WTC11 (cell line): ENCODE data around the gene BAIAP2. TPM values are rescaled to one million over a fixed set of nuclear protein-coding genes. Genes with fewer than 3 reads are reported as not detected.

ENCODE experiments used
- ATAC-seq: fragments of 200-7000 bp; cut with Tn5 transposase; 2 replicates; pipeline ENCODE4 v1.10.0; 2021; ENCODE audit warnings: mild to moderate bottlenecking, moderate library complexity
- CTCF ChIA-PET: fragments of 300-600 bp; sonication (Branson Sonifier 250); formaldehyde crosslinking; loops from one replicate; lab custom pipeline; 2021; ENCODE audit warnings: antibody characterized with exemption; lab: Charles Lee
- POLR2A ChIA-PET: fragments of 350-600 bp; sonication (Branson Sonifier 250); formaldehyde crosslinking; loops from one replicate; lab custom pipeline; 2021; ENCODE audit warnings: antibody characterized with exemption; lab: Charles Lee
- DNase-seq: peaks from one replicate; pipeline ENCODE4 v3.0.0; 2021; ENCODE audit warnings: low spot score
- H3K27ac Mint-ChIP-seq: 2 replicates; pipeline ENCODE4 v1.8.0; 2021; ENCODE audit warnings: mixed read lengths
- H3K27me3 Mint-ChIP-seq: 2 replicates; pipeline ENCODE4 v1.8.0; 2021; ENCODE audit warnings: low read depth, mild to moderate bottlenecking, moderate library complexity, mixed read lengths
- H3K36me3 Mint-ChIP-seq: 2 replicates; pipeline ENCODE4 v1.8.0; 2021; ENCODE audit warnings: mixed read lengths
- H3K4me1 Mint-ChIP-seq: 2 replicates; pipeline ENCODE4 v1.8.0; 2022; ENCODE audit warnings: mixed read lengths
- H3K4me3 Mint-ChIP-seq: 2 replicates; pipeline ENCODE4 v1.8.0; 2021; ENCODE audit warnings: mild to moderate bottlenecking, moderate library complexity, mixed read lengths
- H3K9me3 Mint-ChIP-seq: 2 replicates; pipeline ENCODE4 v1.8.0; 2021; ENCODE audit warnings: mixed read lengths
- ELF4 ChIP-seq: sonication (generic); formaldehyde crosslinking; IDR thresholded peaks from 2 replicates; pipeline ENCODE4 v1.8.1; 2022; ENCODE audit warnings: low read depth, mild to moderate bottlenecking, moderate library complexity, missing genetic modification reagents
- FOXJ3 ChIP-seq: sonication (generic); formaldehyde crosslinking; IDR thresholded peaks from 2 replicates; pipeline ENCODE4 v1.9.0; 2021; ENCODE audit warnings: missing genetic modification reagents, mild to moderate bottlenecking, borderline replicate concordance
- KAT7 ChIP-seq: sonication (generic); formaldehyde crosslinking; IDR thresholded peaks from 2 replicates; pipeline ENCODE4 v1.8.1; 2023; ENCODE audit warnings: missing genetic modification reagents, mild to moderate bottlenecking, borderline replicate concordance
- MYBL2 ChIP-seq: sonication (generic); formaldehyde crosslinking; IDR thresholded peaks from 2 replicates; pipeline ENCODE4 v1.8.1; 2023; ENCODE audit warnings: mild to moderate bottlenecking, moderate library complexity, missing genetic modification reagents
- NFATC4 ChIP-seq: fragments of 250-450 bp; sonication (Bioruptor Pico); IDR thresholded peaks from 2 replicates; pipeline ENCODE4 v1.9.0; 2021; ENCODE audit warnings: mild to moderate bottlenecking
- NFYB ChIP-seq: sonication (generic); formaldehyde crosslinking; conservative IDR thresholded peaks from 2 replicates; pipeline ENCODE4 v1.8.0; 2022; ENCODE audit warnings: low read depth, missing genetic modification reagents
- PRRX2 ChIP-seq: fragments of 250-450 bp; sonication (Bioruptor Pico); IDR thresholded peaks from 2 replicates; pipeline ENCODE4 v1.8.0; 2021; ENCODE audit warnings: mild to moderate bottlenecking
- RORB ChIP-seq: fragments of 250-450 bp; sonication (Bioruptor Pico); IDR thresholded peaks from 2 replicates; pipeline ENCODE4 v1.9.0; 2021; ENCODE audit warnings: mild to moderate bottlenecking
- SP1 ChIP-seq: sonication (generic); formaldehyde crosslinking; conservative IDR thresholded peaks from 2 replicates; pipeline ENCODE4 v1.8.1; 2022; ENCODE audit warnings: missing genetic modification reagents
- TEAD1 ChIP-seq: sonication (generic); formaldehyde crosslinking; IDR thresholded peaks from 2 replicates; pipeline ENCODE4 v1.8.0; 2022; ENCODE audit warnings: mild to moderate bottlenecking, missing genetic modification reagents
- TEAD4 ChIP-seq: sonication (generic); formaldehyde crosslinking; IDR thresholded peaks from 2 replicates; pipeline ENCODE4 v1.8.0; 2022; ENCODE audit warnings: mild to moderate bottlenecking, missing genetic modification reagents
- ZBTB21 ChIP-seq: sonication (generic); formaldehyde crosslinking; IDR thresholded peaks from 2 replicates; pipeline ENCODE4 v1.8.1; 2023; ENCODE audit warnings: mild to moderate bottlenecking, missing genetic modification reagents, borderline replicate concordance
- ZNF396 ChIP-seq: fragments of 250-450 bp; sonication (Bioruptor Pico); IDR thresholded peaks from 2 replicates; pipeline ENCODE4 v1.8.0; 2021; ENCODE audit warnings: mild to moderate bottlenecking, moderate library complexity, borderline replicate concordance
- ZNF671 ChIP-seq: fragments of 250-450 bp; sonication (Bioruptor Pico); IDR thresholded peaks from 2 replicates; pipeline ENCODE4 v1.8.0; 2021; ENCODE audit warnings: mild to moderate bottlenecking
- total RNA-seq: library from RNA; stranded (reverse); gene quantifications from 3 replicates; pipeline ENCODE4 v1.2.3, GENCODE V29; 2021
- TF ChIP-seq, protein P1 (sequence below): sonication (generic); formaldehyde crosslinking; IDR thresholded peaks from 2 replicates; pipeline ENCODE4 v1.8.1; 2023; ENCODE audit warnings: mild to moderate bottlenecking, missing genetic modification reagents
- TF ChIP-seq, protein P2 (sequence below): fragments of 250-450 bp; sonication (Bioruptor Pico); IDR thresholded peaks from 2 replicates; pipeline ENCODE4 v1.9.0; 2021; ENCODE audit warnings: moderate library complexity, mild to moderate bottlenecking, inconsistent platforms, borderline replicate concordance
- TF ChIP-seq, protein P3 (sequence below): sonication (generic); formaldehyde crosslinking; IDR thresholded peaks from 2 replicates; pipeline ENCODE4 v1.8.0; 2023; ENCODE audit warnings: missing genetic modification reagents, mild to moderate bottlenecking, borderline replicate concordance
- TF ChIP-seq, protein P4 (sequence below): sonication (generic); formaldehyde crosslinking; IDR thresholded peaks from 2 replicates; pipeline ENCODE4 v1.8.0; 2022; ENCODE audit warnings: mild to moderate bottlenecking, missing genetic modification reagents
- TF ChIP-seq, protein P5 (sequence below): fragments of 250-450 bp; sonication (Bioruptor Pico); IDR thresholded peaks from 2 replicates; pipeline ENCODE4 v2.1.2; 2022; ENCODE audit warnings: mild to moderate bottlenecking, moderate library complexity
- TF ChIP-seq, protein P6 (sequence below): sonication (generic); formaldehyde crosslinking; IDR thresholded peaks from 2 replicates; pipeline ENCODE4 v1.8.1; 2022; ENCODE audit warnings: mild to moderate bottlenecking, moderate library complexity, missing genetic modification reagents
- TF ChIP-seq, protein P7 (sequence below): sonication (generic); formaldehyde crosslinking; IDR thresholded peaks from 2 replicates; pipeline ENCODE4 v1.8.1; 2022; ENCODE audit warnings: low read depth, missing genetic modification reagents, borderline replicate concordance

BAIAP2 gene
- total RNA-seq, 1 experiment from 2014 or later = 20.7 TPM

DNA sequence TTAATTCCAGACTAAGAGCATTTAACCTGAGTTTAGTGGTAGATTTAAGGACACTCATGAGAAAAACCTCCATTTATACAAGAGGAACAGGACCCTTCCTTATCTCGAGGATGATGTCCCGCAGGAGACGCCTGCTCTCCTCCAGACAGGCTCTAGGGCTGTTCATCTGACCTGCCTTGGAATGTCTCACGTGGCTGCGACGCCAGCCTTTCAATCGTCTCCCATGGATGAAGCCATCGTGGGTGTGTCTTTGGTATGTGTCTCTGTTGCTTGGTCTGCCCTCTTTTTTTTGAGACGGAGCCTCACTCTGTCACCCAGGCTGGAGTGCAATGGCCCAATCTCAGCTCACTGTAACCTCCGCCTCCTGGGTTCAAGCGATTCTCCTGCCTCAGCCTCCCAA, 26.8 kb upstream of the BAIAP2 start (continued):
- TF ChIP-seq, protein P1, sequence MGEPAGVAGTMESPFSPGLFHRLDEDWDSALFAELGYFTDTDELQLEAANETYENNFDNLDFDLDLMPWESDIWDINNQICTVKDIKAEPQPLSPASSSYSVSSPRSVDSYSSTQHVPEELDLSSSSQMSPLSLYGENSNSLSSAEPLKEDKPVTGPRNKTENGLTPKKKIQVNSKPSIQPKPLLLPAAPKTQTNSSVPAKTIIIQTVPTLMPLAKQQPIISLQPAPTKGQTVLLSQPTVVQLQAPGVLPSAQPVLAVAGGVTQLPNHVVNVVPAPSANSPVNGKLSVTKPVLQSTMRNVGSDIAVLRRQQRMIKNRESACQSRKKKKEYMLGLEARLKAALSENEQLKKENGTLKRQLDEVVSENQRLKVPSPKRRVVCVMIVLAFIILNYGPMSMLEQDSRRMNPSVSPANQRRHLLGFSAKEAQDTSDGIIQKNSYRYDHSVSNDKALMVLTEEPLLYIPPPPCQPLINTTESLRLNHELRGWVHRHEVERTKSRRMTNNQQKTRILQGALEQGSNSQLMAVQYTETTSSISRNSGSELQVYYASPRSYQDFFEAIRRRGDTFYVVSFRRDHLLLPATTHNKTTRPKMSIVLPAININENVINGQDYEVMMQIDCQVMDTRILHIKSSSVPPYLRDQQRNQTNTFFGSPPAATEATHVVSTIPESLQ (CRISPR knock-in tag) = no peak

DNA sequence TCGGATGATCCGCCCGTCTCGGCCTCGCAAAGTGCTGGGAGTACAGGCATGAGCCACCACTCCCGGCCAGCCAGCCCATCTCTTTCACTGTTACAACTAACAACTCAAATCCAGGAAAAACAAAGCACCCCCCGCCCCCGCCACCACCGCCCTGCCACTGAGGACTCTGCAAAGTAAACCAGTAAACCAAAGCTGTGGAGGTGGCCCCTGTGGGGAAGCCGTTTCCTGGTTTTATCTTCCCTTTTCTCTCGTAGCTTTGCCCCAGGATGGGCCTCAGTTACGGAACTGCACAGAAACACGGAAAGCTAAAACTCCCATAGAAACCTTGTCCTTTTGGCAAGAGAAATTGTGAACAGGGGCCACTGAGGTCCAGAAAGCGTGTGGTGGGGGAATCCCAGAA, 25.8 kb upstream of the BAIAP2 start:
- TF ChIP-seq, protein P2, sequence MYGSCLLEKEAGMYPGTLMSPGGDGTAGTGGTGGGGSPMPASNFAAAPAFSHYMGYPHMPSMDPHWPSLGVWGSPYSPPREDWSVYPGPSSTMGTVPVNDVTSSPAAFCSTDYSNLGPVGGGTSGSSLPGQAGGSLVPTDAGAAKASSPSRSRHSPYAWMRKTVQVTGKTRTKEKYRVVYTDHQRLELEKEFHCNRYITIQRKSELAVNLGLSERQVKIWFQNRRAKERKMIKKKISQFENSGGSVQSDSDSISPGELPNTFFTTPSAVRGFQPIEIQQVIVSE (CRISPR knock-in tag) = no peak
- TF ChIP-seq TEAD4 (CRISPR knock-in tag) (no peak), NFATC4 (CRISPR knock-in tag) (no peak), FOXJ3 (no peak), RORB (no peak), ZNF396 (CRISPR knock-in tag) (no peak), ZBTB21 (CRISPR knock-in tag) (no peak), PRRX2 (CRISPR knock-in tag) (no peak), NFYB (CRISPR knock-in tag) (no peak), KAT7 (CRISPR knock-in tag) (no peak), ELF4 (no peak)
- TF ChIP-seq, protein P3, sequence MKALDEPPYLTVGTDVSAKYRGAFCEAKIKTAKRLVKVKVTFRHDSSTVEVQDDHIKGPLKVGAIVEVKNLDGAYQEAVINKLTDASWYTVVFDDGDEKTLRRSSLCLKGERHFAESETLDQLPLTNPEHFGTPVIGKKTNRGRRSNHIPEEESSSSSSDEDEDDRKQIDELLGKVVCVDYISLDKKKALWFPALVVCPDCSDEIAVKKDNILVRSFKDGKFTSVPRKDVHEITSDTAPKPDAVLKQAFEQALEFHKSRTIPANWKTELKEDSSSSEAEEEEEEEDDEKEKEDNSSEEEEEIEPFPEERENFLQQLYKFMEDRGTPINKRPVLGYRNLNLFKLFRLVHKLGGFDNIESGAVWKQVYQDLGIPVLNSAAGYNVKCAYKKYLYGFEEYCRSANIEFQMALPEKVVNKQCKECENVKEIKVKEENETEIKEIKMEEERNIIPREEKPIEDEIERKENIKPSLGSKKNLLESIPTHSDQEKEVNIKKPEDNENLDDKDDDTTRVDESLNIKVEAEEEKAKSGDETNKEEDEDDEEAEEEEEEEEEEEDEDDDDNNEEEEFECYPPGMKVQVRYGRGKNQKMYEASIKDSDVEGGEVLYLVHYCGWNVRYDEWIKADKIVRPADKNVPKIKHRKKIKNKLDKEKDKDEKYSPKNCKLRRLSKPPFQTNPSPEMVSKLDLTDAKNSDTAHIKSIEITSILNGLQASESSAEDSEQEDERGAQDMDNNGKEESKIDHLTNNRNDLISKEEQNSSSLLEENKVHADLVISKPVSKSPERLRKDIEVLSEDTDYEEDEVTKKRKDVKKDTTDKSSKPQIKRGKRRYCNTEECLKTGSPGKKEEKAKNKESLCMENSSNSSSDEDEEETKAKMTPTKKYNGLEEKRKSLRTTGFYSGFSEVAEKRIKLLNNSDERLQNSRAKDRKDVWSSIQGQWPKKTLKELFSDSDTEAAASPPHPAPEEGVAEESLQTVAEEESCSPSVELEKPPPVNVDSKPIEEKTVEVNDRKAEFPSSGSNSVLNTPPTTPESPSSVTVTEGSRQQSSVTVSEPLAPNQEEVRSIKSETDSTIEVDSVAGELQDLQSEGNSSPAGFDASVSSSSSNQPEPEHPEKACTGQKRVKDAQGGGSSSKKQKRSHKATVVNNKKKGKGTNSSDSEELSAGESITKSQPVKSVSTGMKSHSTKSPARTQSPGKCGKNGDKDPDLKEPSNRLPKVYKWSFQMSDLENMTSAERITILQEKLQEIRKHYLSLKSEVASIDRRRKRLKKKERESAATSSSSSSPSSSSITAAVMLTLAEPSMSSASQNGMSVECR (CRISPR knock-in tag) = no peak
- TF ChIP-seq, all 79 proteins: peak for 0

DNA sequence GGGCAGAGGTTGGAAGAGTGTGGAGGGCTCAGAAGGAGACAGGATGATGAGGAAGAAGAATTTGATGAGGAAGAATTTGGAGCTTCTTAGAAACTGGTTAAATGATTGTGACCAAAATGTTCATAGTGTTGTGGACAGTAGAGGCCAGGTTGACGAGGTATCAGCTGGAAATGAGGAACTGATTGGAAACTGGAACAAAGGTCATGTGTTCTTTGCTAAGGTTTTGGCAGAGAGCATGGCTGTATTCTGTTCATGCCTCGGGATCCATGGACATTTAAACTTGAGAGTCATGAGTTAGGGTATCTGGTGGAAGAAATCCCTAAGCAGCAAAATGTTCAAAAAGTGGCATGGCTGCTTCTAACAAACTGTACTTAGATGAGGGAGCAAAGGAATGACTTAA, 24.0 kb upstream of the BAIAP2 start:
- ChIA-PET CTCF (interaction anchor here (0.9 kb wide), 1 partner anchor 13 kb away, joined by 3 read pairs; no protein-coding TSS in a partner anchor), POLR2A (no interaction called here)
- Mint-ChIP-seq H3K27me3 (peaks cover 31% of the 10 kb centered on the region), H3K36me3 (peaks cover 15% of the 10 kb centered on the region), H3K4me1 (peaks cover 7% of the 10 kb centered on the region), H3K9me3 (peaks cover 22% of the 10 kb centered on the region), H3K4me3 (no peak overlapping the region), H3K27ac (no peak overlapping the region)
- DNase-seq (no peak), ATAC-seq (no peak)
- TF ChIP-seq, protein P4, sequence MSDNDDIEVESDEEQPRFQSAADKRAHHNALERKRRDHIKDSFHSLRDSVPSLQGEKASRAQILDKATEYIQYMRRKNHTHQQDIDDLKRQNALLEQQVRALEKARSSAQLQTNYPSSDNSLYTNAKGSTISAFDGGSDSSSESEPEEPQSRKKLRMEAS (CRISPR knock-in tag) = no peak
- TF ChIP-seq, protein P5, sequence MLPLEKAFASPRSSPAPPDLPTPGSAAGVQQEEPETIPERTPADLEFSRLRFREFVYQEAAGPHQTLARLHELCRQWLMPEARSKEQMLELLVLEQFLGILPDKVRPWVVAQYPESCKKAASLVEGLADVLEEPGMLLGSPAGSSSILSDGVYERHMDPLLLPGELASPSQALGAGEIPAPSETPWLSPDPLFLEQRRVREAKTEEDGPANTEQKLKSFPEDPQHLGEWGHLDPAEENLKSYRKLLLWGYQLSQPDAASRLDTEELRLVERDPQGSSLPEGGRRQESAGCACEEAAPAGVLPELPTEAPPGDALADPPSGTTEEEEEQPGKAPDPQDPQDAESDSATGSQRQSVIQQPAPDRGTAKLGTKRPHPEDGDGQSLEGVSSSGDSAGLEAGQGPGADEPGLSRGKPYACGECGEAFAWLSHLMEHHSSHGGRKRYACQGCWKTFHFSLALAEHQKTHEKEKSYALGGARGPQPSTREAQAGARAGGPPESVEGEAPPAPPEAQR (CRISPR knock-in tag) = no peak
- TF ChIP-seq, protein P6, sequence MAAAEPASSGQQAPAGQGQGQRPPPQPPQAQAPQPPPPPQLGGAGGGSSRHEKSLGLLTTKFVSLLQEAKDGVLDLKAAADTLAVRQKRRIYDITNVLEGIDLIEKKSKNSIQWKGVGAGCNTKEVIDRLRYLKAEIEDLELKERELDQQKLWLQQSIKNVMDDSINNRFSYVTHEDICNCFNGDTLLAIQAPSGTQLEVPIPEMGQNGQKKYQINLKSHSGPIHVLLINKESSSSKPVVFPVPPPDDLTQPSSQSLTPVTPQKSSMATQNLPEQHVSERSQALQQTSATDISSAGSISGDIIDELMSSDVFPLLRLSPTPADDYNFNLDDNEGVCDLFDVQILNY (CRISPR knock-in tag) = no peak
- TF ChIP-seq, protein P7, sequence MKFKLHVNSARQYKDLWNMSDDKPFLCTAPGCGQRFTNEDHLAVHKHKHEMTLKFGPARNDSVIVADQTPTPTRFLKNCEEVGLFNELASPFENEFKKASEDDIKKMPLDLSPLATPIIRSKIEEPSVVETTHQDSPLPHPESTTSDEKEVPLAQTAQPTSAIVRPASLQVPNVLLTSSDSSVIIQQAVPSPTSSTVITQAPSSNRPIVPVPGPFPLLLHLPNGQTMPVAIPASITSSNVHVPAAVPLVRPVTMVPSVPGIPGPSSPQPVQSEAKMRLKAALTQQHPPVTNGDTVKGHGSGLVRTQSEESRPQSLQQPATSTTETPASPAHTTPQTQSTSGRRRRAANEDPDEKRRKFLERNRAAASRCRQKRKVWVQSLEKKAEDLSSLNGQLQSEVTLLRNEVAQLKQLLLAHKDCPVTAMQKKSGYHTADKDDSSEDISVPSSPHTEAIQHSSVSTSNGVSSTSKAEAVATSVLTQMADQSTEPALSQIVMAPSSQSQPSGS = no peak
- no peak for TF ChIP-seq MYBL2 (CRISPR knock-in tag)
- TF ChIP-seq SP1 (CRISPR knock-in tag) = no peak
- TF ChIP-seq FOXJ3 = no peak
- TF ChIP-seq TEAD1 (CRISPR knock-in tag) = no peak
- TF ChIP-seq, protein P2 (CRISPR knock-in tag) = no peak
- TF ChIP-seq ZNF671 (CRISPR knock-in tag) = no peak

More for the DNA sequence above, 25.8 kb upstream of the BAIAP2 start:
- Mint-ChIP-seq H3K4me1 (peaks cover 10% of the 10 kb centered on the region), H3K36me3 (peaks cover 15% of the 10 kb centered on the region), H3K27ac (no peak overlapping the region), H3K9me3 (peaks cover 22% of the 10 kb centered on the region), H3K27me3 (peaks cover 47% of the 10 kb centered on the region), H3K4me3 (no peak overlapping the region)
- ChIA-PET CTCF (interaction anchor here (0.9 to 1.4 kb wide), 3 partner anchors 31 to 191 kb away, joined by 3 read pairs; no protein-coding TSS in a partner anchor), POLR2A (no interaction called here)
- ATAC-seq = no peak
- no peak for DNase-seq
